Measurements from ENCODE around the gene EMCN.
A peak's percentile ranks its signal among the peaks of the same experiment; 100 is the strongest.
"Not testable (repeated sequence)": the region's sequence is repeated elsewhere in the genome, so short reads cannot be mapped to it uniquely, and the experiment has no call there.

Gene EMCN

DNA sequence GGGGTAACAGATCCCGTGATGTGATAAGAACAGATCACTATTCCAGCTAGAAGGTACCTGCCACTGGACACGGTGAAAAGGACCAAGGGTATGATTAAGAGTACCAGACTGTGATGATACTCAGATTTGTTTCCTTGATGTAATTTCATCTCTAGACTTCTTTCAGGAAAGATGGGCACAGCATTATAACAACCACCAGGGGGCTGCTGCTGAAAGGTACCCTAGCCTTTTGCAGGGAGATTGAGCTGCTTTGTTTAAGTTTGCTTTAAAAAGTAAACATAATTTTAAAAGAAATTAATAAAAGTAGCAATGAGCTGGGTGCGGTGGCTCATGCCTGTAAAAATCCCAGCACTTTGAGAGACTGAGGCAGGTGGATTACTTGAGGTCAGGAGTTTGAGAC is 145.4 kb downstream of the EMCN start:
- DNase-seq: peak; percentile 5

DNA sequence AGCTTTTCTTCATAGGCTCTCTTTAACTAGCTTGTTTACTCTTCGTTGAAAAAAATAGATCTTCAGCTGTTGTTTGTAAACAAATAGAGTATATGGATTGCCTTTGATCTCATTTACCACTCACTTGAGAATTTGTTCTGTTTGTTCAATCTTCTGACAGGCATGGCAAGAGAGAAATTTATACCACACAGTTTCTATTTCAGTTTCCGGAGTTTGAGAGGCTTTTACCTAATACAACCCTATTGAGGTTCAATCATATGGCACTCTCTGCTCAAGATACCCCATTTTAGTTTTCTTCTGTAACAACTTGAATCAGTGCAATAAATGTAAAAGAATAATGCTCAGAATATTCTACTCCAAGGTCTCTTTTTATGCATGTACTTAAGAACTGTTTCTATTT is 148.0 kb downstream of the EMCN start:
- DNase-seq: no peak

DNA sequence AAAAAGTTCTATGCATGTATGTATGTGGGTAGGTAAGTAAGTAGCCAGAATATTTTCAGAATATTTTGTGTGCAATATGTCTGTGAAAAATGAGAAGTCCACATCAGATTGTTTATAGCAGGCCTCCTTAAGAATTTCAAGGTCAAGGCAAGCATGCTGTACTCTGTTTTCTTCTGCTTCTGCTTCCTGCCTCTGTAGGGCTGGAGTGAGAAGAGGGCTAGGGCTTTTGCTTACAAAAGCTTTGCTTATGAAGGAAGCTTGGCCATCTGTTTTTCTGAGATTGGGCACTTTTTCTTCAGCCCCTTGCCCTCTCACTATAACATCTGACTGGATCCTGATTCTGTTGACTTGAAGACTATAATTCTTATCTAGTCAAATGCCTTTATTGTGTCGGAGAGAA is 150.4 kb downstream of the EMCN start:
- no peak for DNase-seq

DNA sequence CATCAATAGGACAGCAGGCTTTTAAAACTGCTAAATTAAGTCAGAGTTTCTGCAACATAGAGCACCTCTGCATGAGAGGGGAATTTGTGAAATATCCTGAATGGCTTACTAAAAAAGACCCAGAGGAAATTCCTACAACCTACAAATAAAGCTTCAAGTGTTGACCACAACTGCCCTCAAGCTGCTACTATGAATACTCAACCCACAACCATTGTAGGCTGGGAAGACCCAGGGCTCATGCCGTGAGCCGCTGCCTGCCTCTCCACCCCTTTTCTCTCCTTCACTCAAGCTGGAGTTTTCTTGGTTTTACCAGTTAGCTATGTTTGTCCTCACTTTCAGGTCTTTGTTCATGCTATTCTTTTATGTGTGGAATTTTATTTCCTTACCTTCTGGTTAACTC is 151.6 kb downstream of the EMCN start:
- no peak for DNase-seq

DNA sequence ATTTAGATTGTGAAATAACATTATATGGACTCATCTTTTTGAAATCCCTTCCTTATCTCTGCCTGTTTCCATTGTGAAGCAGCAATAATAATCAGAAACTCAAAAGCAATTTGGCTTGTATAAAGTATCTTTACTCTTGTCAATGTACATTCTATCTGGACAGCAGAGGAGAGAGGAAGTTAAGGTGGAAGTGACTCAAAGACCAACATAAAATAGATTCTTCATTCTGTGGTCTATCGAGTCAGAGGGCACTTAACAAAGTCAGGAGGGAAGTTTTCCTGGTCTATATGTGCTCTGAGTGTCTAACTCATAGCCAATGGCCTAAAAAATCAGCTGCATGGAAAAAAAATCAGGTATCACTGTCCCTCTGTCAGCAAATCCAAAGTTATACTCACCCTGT is 155.5 kb downstream of the EMCN start:
- DNase-seq: peak; percentile 4

DNA sequence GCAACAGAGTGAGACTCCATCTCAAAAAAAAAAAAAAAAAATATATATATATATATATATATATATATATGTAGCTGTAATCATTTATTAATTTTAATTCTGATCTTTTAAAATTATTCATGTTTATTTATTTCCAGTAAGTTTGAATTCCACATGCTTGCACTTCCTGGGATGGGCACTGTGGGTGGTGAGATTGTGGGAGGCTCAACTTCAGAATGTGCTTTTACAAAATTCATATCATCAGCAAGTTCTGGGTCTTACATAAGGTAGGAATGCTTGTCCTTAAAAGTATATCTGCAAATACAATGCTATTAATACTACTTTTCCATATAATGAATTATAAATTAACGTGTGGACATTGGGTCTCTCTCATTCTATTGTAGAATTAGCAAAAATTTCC is 156.5 kb downstream of the EMCN start:
- no peak for DNase-seq

DNA sequence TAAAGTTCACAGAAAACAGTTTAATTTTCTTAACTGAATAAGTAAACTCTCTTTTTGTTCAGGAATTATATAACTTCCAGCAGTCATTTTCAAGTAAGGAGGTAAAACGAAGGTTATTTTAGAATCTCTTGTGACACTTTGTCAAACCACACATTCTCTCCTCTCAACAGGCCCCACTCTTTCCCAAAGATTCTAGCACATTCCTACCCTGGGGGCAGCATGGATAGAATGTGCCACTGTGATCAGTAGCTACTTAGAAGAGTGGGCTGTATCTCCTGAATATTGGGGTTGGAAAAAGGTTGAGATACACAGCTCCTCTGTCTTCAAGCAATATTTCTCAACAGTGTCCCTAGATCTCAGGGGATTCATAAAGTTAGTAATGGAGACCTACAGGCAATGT is 157.6 kb downstream of the EMCN start:
- no peak for DNase-seq

DNA sequence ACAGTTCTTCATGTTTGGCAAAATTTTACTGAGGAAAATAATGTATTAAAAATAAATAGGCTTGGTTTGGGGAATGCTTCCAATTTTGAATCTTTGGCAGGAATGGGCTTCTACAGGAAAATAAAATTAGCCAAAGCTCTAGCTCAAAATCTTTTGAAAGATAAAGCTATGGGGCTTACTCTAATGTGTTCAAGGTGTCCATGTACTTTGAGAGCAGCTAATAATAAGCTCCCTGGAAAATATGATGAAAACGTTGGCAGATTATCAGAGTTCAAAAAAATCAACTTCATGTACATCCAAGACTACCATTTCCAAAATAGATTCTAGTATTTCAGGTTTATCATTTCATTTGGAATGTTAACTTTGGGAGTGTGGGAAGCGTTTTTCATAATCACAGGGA is 158.4 kb downstream of the EMCN start:
- no peak for DNase-seq

DNA sequence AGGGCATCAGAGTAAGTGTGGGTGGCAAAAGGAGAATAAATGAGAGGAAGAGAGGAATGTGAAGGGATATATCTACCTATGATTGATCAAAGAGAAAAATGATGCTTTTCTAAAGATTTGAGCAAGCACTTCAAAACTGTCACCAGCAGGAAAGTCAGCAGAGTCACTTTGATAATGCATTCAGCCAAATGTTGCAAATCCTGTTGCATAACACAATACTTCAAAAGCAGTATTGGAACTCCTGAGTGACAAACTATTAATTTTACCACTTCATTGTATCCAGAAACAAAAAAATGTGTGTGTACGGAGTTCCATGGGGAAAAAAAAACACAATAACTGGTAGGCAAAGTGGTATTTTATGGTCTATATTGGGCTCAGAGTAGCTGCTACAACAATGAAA is 160.3 kb downstream of the EMCN start:
- no peak for DNase-seq

DNA sequence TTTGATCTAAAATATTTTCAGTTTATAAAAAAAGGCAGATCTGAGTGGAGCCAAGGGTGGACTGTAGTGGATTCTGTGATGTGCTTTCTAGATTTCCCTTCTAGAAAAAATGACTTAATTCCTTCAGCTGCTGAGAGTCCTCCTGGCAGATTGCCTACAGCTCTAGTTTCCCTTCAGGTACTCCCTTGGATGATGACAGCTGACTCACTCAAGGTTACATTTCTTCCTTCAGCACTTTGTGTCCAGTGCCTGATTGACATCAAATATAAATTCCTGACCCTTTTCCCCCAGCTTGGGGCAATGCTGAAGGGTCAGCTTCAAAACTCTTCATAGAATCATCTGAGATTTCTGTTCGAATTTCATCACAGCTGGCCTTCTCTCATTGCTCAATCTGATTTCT is 161.7 kb downstream of the EMCN start:
- no peak for DNase-seq

DNA sequence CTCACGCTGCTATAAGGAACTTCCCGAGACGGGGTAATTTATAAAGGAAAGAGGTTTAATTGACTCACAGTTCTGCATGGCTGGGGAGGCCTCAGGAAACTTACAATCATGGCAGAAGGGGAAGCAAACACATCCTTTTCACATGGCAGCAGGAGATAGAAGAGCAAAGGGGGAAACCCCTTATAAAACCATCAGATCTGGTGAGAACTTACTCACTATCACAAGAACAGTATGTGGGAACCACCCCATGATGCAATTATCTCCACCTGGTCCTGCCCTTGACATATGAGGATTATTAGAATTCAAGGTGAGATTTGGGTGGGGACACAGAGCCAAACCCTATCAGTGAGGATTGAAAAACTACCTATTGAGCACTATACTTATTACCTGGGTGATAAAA is 165.5 kb downstream of the EMCN start:
- not testable (repeated sequence) for DNase-seq

DNA sequence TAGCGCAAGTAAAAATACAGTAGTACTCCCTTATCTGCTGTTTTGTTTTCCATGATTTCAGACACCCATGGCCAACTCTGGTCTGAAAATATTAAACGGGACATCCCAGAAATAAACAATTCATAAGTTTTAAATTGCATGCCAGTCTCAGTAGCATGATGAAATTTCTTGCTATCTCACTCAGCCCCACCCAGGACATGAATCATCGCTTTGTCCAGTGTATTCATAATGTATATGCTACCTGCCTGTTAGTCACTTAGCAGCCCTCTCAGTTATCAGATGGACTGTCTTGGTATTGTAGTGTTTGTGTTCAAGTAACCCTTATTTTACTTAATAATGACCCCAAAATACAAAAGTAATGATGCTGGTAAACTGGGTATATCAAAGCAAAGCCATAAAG is 169.3 kb downstream of the EMCN start:
- DNase-seq: peak; percentile 75

DNA sequence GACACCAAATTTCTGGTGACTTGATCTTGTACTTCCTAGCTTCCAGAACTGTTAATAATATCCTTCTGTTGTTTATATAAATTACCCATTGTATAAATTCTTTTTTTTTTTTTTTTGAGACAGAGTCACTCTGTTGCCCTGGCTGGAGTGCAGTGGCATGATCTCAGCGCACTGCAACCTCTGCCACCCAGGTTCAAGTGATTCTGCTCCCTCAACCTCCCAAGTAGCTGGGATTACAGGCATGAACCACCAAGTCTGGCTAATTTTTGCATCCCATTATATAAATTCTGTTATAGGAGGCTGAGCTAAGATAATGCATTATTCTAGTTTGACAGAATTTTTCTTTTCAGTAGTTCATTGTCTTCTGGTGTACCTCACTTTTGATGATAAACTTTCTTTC is 170.6 kb downstream of the EMCN start:
- DNase-seq: no peak

DNA sequence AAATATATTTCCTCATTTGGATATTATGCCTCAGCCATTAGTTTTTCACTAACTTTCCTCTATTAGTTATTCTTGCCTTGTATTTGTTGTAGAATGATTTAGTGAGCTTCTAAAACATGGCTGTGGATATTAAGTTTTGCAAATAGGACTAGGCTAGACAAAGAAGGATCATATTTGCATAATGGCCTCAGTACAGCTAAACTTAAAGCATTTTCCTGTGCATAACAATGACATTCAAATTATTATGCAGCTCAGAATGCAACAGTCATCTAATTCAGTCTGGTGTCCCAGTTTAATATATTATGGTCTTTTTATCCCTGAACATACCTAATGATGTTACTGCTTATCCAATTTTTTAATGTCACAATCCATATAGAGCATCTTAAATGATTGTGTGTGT is 172.2 kb downstream of the EMCN start:
- DNase-seq: no peak

All from EL (cell line).